GM18873 (cell line): ENCODE results near the gene KLHL17.
"Not testable (repeated sequence)": the region's sequence is repeated elsewhere in the genome, so short reads cannot be mapped to it uniquely, and the experiment has no call there.

Source experiments
- ATAC-seq: cut with Tn5 transposase; IDR thresholded peaks from one replicate; pipeline ENCODE4 v1.9.1; 2021; ENCODE audit warnings: mild to moderate bottlenecking, moderate library complexity, moderate number of reproducible peaks; ENCODE audit not compliant: unreplicated experiment, low FRiP score

The KLHL17 gene

DNA sequence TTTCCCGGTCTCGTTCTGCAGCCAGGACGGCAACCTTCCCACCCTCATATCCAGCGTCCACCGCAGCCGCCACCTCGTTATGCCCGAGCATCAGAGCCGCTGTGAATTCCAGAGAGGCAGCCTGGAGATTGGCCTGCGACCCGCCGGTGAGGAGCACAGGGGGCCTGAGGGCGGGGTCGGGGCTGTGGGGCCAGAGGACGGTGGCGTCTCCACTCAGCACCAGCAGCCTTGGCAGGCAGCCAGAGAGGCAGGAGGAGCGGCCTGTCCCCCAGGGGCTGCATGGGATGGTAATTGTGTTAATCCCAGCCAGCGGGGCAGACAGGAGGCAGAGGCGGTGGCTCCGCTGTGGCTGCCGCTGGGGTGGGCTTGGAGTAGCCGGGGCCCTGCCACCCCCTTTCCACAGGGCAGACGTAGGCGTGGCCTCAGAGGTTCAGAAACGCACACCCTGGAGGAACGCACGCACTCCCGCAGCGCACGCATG, 24.6 kb upstream of the KLHL17 start:
- ATAC-seq, result no peak

DNA sequence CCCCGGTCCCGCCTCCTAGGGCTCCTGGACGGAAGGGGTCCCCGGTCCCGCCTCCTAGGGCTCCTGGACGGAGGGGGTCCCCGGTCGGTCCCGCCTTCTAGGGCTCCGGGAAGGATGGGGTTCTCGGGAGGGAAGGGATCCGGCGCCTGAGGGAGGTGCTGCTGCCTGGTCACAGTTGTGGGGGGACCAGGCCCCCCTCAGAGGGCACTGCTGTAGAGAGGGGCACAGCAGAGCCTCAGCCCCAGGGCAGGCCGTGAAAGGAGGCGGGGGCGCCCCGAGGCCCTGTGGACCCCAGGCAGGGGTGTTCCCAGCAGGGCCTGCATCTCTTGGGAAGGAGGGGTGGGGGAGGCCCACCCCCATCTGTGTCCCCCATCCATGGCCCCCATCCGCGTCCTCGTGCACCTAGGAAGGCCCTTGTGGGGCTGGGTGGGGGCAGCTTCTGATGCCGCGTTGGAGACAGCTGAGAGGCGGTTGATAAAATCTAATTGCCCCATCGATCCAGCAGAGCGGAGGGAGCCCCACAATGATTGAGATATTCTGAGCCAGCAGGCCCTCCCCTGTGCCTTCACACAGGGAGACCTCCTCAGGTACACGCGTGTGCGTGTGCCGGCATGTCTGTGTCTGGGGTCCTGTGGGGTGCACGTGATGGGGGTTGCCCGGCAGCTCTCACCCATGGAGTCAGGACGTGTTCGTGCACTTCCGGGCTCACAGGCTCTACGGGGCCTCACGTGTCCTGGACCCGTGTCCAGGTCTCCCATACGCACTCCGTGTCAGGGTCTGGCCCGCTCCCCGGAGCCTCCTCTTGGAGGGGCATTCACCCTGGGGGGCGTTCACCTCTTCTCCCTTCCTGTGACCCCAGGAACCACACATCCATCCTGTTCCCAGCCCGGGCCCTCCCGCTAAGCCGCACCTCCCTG, 23.8 kb upstream of the KLHL17 start:
- no peak for ATAC-seq

DNA sequence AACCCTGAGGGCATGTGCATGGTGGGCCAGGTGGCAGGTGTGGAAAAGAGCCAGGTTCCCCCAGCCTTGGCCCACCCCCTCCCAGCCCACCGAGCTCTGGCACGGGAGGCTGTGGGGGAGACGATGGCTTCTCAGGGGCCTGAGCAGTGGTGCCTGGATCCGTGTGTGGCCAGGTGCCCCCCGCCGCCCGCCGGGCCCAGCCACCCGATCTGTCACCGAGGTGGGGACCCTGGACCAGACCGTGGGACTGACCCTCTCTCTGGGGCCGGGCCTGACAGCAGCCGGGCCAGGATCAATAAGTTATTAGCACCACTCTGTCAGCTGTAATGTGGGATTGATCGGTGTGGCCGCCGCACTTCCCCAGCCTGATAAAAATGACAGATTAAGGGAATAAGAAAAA, 22.9 kb upstream of the KLHL17 start:
- ATAC-seq, result no peak

DNA sequence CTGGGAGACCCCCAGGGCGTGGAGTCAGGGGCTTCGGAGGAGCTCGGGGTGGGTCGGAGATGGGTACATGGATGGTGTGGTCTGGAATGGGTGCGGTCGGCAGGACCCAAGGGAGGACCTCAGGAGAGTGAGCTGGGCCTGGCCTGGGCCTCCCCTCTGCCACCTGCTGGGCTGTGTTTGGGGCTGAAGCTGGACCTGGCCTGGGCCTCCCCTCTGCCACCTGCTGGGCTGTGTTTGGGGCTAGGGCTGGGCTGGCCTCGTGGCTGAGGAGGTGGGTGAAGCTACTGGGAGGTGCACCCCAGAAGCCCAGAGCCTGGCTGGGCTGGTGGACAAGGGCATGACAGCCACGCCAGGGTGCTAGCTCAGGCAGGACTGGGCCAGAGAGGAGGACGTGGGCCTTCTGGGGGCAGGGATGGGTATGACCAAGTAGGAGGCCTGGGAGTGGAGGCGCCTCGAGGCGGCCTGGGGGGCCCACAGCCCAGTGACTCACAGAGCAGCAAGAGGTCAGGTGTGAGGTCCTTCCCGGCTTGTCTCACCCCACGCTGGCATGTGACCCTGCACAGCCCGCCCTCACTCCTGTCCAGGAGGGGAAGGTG, 22.2 kb upstream of the KLHL17 start:
- ATAC-seq, result no peak

DNA sequence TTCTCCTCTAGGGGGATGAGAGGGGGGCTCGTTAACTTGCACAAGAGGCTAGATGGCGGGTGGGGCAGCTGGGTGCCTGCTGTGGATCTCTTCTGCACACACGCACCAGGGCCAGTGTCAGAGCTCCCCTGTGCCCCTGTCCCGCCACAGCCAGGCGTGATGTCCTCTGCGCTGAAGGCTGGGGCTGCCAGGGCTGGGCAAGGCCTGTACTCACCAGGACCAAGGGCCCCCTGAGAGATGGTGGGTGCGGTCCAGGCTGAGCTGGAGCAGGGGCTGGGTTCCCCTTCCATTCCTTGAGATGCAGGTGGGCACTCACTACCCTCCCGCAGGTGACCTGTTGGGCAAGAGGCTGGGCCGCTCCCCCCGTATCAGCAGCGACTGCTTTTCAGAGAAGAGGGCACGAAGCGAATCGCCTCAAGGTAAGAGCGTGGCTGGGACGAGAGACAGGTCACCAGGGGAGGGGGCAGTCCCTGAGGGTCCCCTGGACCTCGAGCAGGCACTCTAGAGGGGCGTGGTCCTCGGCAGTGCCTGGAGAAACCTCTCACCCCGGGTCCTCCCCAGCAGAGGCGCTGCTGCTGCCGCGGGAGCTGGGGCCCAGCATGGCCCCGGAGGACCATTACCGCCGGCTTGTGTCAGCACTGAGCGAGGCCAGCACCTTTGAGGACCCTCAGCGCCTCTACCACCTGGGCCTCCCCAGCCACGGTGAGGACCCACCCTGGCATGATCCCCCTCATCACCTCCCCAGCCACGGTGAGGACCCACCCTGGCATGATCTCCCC, 21.5 kb upstream of the KLHL17 start:
- ATAC-seq, result no peak

DNA sequence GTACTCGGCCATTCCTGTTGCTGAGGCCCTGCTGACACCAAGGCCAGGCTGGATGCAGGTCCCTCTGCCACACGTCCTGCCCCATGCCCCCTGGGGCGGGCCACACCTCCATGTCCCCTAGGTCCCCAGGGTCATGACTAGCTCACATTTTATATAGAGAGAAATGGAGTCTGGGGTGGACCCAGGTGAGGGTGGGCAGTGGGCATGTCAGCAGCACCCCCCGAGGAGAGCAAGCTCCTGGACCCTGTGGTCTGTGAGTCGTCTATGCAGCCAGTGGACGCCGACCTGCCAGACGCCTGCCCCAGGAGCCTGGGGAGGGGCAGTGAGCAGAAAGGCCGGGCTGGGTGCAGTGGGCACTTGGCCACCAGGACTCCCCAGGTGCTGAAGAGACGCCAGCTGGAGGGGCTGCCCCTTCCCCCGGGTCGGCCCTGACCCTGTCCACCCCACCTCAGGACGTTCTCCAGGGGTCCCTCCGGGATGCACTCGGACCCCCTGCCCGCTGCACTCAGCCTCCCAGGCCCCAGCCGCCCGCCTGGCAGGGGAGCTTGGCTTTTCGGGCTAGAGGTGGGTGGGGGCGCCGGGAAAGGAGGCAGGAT, 20.8 kb upstream of the KLHL17 start:
- no peak for ATAC-seq

DNA sequence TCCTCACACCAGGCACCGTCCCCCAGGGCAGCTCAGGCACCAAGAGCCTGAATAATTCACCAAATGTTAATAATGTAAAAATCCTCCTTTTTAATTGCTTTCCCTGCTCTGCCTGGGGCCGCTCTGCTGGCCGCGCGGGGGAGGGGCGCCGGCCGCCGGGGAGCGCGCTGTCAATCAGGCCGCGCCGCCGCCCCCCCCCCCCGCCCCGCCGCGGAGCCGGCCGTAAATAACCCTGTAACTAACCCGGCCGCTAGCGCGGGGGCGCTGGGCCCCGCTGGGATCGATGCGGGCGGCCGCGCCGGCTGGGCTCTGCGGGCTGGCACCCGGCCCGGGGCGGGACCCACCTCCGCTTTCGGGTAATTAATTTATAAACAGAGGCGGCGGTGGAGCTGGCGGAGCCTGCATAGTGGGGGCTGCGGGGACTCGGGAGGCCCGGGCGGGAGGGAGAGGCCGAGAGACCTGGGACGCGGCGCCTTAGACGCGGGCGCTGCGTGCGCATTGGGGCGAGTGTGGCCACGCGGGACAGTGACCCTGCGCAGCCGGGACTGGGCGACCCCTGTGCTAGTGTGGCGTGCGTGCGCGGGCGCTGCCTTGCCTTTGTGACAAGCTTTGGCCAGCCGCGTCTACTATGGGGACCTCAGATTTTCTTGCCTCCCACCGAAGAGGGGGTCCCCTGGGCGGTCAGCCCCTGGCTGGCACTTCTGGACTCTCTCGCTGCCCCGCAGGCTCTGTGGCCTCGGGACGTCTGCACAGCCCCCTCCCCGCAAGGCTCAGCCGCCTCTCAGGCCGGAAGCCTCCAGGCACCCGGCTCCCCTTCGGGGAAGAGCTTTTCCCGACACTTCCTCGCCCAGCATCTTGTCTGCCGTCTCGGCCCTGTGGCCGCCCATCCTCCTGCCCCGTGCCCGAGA, 20.0 kb upstream of the KLHL17 start:
- ATAC-seq, result no peak

DNA sequence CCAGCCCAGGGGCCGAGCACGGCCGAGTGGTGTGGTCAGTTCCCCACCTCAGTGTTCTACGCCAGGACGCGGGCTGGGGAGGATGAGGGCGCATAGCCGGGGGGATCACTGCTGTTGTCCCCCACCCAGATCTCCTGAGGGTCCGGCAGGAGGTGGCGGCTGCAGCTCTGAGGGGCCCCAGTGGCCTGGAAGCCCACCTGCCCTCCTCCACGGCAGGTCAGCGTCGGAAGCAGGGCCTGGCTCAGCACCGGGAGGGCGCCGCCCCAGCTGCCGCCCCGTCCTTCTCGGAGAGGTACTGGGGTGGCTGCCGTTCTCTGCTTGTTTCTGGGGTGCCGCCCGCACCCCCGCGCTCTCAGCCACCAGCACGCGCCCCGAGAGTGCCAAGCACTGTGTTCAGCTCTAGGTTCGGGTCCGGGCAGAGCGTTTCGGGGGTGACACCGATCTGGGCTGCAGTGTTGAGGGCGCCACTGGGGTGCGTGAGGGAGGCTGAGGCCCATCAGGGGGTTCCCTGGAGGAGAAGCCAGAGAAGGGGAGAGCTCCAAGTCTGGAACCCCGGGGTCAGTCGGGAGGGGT, 19.3 kb upstream of the KLHL17 start:
- ATAC-seq, result no peak

DNA sequence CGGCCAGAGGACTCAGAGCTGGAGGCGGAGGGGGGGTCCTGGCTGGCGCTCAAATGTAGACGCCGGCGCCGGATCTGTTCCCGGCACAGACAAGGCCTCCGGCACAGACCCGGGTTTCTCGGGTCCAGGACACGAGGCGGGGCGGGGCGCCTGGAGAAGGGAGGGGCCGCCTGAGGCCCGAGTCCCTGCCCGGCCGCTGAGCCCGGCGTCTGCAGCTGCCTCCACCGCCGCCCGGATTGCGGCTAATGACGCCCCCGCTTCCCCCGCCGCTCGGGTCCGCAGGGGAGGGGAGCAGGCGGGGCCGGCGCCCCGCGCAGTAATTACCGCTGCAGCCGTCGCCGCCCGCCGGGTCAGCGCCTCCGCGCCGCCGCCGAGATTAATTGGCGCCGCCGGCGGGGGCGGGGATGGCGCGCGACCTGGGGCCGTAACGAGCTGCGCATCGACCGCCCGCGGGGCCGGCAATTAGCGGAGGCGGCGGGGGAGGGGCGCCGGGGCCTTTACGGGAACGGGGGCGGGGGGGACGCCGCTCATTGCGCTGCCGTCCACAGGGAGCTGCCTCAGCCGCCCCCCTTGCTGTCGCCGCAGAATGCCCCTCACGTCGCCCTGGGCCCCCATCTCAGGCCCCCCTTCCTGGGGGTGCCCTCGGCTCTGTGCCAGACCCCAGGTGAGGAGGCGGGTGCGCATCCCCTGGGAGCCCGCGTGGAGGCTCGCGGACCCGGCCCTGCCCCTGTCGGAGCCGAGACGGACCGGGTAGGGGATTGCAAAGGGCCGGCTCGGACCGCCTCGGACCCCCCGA, 18.6 kb upstream of the KLHL17 start:
- ATAC-seq, result no peak

DNA sequence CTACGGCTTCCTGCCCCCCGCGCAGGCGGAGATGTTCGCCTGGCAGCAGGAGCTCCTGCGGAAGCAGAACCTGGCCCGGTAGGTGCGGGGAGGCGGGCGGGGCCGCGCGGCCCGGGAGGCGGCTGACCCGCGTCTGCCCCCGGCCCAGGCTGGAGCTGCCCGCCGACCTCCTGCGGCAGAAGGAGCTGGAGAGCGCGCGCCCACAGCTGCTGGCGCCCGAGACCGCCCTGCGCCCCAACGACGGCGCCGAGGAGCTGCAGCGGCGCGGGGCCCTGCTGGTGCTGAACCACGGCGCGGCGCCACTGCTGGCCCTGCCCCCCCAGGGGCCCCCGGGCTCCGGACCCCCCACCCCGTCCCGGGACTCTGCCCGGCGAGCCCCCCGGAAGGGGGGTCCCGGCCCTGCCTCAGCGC, 18.0 kb upstream of the KLHL17 start:
- no peak for ATAC-seq

DNA sequence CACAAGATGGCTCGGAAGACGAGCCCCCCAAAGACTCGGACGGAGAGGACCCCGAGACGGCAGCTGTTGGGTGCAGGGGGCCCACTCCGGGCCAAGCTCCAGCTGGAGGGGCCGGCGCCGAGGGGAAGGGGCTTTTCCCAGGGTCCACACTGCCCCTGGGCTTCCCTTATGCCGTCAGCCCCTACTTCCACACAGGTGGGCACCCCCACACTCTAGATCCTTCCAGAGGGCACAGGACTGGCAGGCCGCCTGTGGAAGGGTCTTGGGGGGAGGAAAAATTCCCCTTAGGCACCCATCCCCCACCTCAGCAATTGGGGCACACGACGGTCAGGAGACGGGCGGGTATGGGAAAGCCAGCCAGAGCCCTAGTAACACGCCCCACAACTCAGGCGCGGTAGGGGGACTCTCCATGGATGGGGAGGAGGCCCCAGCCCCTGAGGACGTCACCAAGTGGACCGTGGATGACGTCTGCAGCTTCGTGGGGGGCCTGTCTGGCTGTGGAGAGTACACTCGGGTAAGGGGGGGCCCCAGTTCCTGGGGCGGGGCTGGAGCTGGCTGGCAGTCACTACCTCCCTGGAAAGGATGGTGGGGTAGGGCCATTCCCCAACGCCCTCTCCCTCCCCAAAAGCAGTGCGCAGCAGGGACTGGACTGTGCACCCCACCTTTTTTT, 17.4 kb upstream of the KLHL17 start:
- ATAC-seq, result no peak

DNA sequence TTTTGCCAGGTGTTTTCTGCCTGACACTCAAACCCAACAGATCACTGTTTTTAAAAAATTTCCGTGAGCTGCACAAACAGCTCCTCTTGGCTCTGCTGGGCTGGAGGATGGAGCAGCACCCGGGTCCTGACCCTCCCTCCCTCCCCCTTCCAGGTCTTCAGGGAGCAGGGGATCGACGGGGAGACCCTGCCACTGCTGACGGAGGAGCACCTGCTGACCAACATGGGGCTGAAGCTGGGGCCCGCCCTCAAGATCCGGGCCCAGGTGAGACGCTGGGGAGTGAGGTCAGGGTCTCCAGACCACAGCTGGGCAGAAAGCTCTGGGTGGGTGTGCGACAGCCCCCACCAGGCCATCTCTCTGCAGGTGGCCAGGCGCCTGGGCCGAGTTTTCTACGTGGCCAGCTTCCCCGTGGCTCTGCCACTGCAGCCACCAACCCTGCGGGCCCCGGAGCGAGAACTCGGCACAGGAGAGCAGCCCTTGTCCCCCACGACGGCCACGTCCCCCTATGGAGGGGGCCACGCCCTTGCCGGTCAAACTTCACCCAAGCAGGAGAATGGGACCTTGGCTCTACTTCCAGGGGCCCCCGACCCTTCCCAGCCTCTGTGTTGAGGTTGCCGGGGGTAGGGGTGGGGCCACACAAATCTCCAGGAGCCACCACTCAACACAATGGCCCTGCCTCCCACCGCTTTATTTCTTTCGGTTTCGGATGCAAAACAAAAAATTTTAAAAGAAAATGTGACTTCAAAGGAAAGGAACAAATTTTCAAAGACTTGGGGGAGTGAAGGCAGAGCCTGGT, 16.6 kb upstream of the KLHL17 start:
- no peak for ATAC-seq

DNA sequence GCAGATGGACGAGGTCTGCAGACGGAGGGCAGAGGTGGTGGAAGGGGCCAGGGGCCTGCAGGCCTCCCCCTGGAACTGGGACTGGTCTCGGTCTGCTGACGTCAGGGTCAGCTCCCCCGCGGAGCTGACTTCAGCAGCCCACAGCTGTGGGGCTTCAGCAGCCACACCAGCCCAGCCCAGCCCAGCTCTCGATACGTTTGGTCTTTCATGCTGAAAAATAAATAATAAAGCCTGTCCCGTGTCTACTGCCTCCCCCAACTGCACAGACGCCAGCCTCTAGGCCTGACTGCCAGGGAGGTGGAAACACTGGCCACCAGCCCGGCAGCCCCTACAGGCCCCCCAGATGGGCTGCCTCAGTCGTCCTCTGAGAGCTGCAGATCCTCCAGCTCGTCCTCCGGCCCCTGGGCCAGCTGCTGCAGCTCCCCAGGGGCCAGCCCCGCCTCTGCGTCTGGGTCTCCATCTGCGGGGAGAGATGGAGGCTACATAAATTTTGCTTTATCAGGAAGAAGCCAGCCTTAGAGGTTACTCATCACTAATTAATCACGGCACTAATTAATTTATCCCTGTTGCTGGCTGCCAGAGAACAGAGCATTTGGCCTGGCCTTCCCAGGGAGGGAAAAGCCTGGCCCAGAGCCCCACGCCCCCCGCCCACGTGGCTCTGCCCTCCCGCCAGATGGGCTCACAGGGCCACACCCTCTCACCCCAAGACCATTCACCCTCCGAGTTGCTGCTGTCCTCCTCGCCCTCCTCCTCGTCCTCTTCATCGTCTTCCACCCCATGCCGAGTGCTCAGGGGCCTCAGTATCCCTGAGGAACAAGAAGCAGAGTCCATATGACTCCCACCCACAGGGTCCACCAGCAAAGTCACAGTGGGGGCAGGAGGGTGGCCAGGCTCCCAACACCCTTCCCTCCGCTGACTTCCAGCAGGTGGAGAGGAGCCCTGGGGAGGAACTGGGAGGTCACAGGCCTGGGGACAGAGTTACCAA, 15.8 kb upstream of the KLHL17 start:
- ATAC-seq, result no peak

DNA sequence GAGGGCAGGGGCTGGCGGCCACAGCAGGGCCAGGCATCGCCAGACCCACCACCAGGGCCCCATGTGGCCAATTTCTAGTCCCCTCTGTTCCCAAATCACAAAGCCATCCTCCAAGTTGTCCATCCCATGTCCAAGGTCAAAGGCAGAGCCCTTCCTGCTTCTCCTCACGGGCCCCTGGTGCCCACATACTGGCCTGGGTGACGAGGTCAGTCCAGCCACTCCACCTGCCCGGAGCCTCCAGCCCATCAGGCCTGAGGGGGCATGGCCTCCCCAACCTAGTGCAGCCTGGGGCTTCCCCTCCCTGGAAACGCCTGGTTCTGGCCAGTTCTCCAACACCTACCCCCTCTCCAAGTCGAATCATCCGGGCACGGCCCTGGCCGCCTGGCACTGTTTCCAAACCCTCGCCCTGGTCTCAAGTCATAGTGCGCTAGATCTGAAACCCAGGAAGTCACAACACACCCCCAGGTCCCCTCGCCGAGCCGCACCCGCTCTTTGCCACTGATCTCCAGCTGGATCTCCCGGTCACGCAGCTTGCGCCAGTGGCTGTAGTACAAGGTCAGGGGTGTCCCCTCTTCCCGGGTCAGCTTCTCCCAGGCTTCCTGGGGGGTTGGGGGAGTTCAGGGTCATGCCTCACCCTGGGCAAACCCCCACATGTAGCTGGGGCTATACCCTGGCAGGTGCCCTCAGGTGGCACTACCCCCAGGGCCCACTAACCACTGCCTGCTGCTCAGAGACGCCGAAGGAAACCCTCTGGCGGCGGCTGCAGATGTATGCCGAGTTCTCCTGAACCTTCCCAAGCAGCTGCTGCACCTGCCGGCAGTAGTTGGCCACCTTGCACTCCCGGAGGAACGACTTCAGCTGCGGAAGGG, 14.5 kb upstream of the KLHL17 start:
- no peak for ATAC-seq

DNA sequence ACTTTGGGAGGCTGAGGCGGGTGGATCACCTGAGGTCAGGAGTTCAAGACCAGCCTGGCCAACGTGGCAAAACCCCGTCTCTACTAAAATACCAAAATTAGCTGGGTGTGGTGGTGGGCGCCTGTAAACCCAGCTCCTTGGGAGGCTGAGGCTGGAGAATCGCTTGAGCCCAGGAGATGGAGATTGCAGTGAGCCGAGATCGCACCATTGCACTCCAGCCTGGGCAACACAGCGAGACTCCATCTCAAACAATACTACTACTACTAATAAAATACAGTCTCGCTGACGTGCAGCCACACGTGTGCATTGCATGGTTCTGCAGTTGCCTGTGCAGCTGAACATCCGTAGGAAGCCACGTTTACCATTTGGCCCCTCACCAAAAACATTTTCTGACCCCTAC, 13.6 kb upstream of the KLHL17 start:
- not testable (repeated sequence) for ATAC-seq
